Stimulated activated CD4-positive, alpha-beta T cell treated with anti-CD3 and anti-CD28 coated beads, Interleukin-15, amount 100 ng/mL, for 24 hours (primary cell): Measurements from ENCODE around the gene PRKAG2.
"Not testable (repeated sequence)": the region's sequence is repeated elsewhere in the genome, so short reads cannot be mapped to it uniquely, and the experiment has no call there.

ENCODE experiments used
- DNase-seq: peaks from one replicate; pipeline ENCODE4 v3.0.0-alpha.2; 2020

Gene PRKAG2

GRCh38 chr7:151797667-151798307, 79.1 kb downstream of the PRKAG2 start:
- DNase-seq = not testable (repeated sequence)

GRCh38 chr7:151796871-151797537, 79.9 kb downstream of the PRKAG2 start:
- DNase-seq = no peak

GRCh38 chr7:151796091-151796870, 80.6 kb downstream of the PRKAG2 start:
- DNase-seq = peak; percentile 43

- peak; percentile 91 for DNase-seq
Observed at GRCh38 chr7:151795168-151795811, 81.6 kb downstream of the PRKAG2 start.

GRCh38 chr7:151794508-151795167, 82.3 kb downstream of the PRKAG2 start:
- DNase-seq = no peak

GRCh38 chr7:151793991-151794507, 82.9 kb downstream of the PRKAG2 start:
- no peak for DNase-seq

GRCh38 chr7:151793531-151793951, 83.4 kb downstream of the PRKAG2 start:
- DNase-seq = no peak

- DNase-seq = no peak
Observed at GRCh38 chr7:151792636-151793035, 84.3 kb downstream of the PRKAG2 start.

GRCh38 chr7:151792086-151792485, 84.8 kb downstream of the PRKAG2 start:
- no peak for DNase-seq

- DNase-seq = no peak
Observed at GRCh38 chr7:151790830-151791620, 85.9 kb downstream of the PRKAG2 start.

- no peak for DNase-seq
Observed at GRCh38 chr7:151790095-151790829, 86.7 kb downstream of the PRKAG2 start.

GRCh38 chr7:151789380-151789947, 87.5 kb downstream of the PRKAG2 start:
- DNase-seq = no peak

- DNase-seq = no peak
Observed at GRCh38 chr7:151787348-151787747, 89.6 kb downstream of the PRKAG2 start.

- no peak for DNase-seq
Observed at GRCh38 chr7:151786936-151787335, 90.0 kb downstream of the PRKAG2 start.

GRCh38 chr7:151786241-151786640, 90.7 kb downstream of the PRKAG2 start:
- DNase-seq = no peak

GRCh38 chr7:151785681-151785965, 91.3 kb downstream of the PRKAG2 start:
- no peak for DNase-seq

- DNase-seq = no peak
Observed at GRCh38 chr7:151784853-151785680, 91.8 kb downstream of the PRKAG2 start.

GRCh38 chr7:151783958-151784575, 92.8 kb downstream of the PRKAG2 start:
- no peak for DNase-seq
